Measurements from ENCODE around the gene ZBTB16. TPM values are rescaled to one million over a fixed set of nuclear protein-coding genes. Genes with fewer than 3 reads are reported as not detected.

ZBTB16 gene
- polyA plus RNA-seq, 1 donor from 2014 or later, result 0.45 TPM

- H3K4me3 ChIP-seq (ENCODE audit: low read length), result no peak overlapping the region
- no peaks in the 10 kb centered on the region for H3K36me3 ChIP-seq (ENCODE audit: insufficient read depth, low read length)
- no peaks in the 10 kb centered on the region for H3K79me2 ChIP-seq (replicated peaks; ENCODE audit: insufficient read depth, low read length)
- H2AFZ ChIP-seq (ENCODE audit: low read depth, low read length), result no peak overlapping the region
- H3F3A ChIP-seq (ENCODE audit: insufficient read depth, low read length, poor library complexity, severe bottlenecking), result no peaks in the 10 kb centered on the region
- H3K9me3 ChIP-seq (ENCODE audit: low read length), result no peaks in the 10 kb centered on the region
- TF ChIP-seq EP300 (conservative IDR thresholded peaks at IDR 0.05; ENCODE audit: poor library complexity, severe bottlenecking), result no peak
- TF ChIP-seq EZH2 (IDR thresholded peaks at IDR 0.05; ENCODE audit: borderline replicate concordance, insufficient read depth, low read length, poor library complexity, severe bottlenecking), result no peak
- no peak for TF ChIP-seq REST (IDR thresholded peaks at IDR 0.05; ENCODE audit: borderline replicate concordance)
- TF ChIP-seq POLR2AphosphoS5 (IDR thresholded peaks at IDR 0.05), result no peak
- TF ChIP-seq CTCF (IDR thresholded peaks at IDR 0.05; ENCODE audit: poor library complexity, severe bottlenecking), result no peak
- TF ChIP-seq MXI1 (conservative IDR thresholded peaks at IDR 0.05; ENCODE audit: poor library complexity, severe bottlenecking), result no peak
- no peak for TF ChIP-seq TAF1 (IDR thresholded peaks at IDR 0.05; ENCODE audit: low read depth)
- no peak for TF ChIP-seq RAD21 (conservative IDR thresholded peaks at IDR 0.05)
- TF ChIP-seq SMC3 (conservative IDR thresholded peaks at IDR 0.05; ENCODE audit: poor library complexity), result no peak
- H4K20me1 ChIP-seq (ENCODE audit: insufficient read depth), result no peaks in the 10 kb centered on the region
- H3K27ac ChIP-seq (ENCODE audit: low read length), result no peak overlapping the region
- no peak overlapping the region for H3K4me2 ChIP-seq (ENCODE audit: low read length)
- H3K9ac ChIP-seq (ENCODE audit: low read length), result no peak overlapping the region
- H3K27me3 ChIP-seq (ENCODE audit: insufficient read depth, low read depth, low read length), result no peaks in the 10 kb centered on the region
- H3K9me2 ChIP-seq (ENCODE audit: insufficient read depth, low read length), result no peaks in the 10 kb centered on the region
Observed at GRCh38 chr11:114027391-114027790, 32.1 kb upstream of the ZBTB16 start.

- no peaks in the 10 kb centered on the region for H3K36me3 ChIP-seq (ENCODE audit: insufficient read depth, low read length)
- no peak overlapping the region for H3K27ac ChIP-seq (ENCODE audit: low read length)
- no peak for TF ChIP-seq MXI1 (conservative IDR thresholded peaks at IDR 0.05; ENCODE audit: poor library complexity, severe bottlenecking)
- no peak overlapping the region for H3K4me3 ChIP-seq (ENCODE audit: low read length)
- H3K4me2 ChIP-seq (ENCODE audit: low read length), result no peak overlapping the region
- H3K9me3 ChIP-seq (ENCODE audit: low read length), result no peaks in the 10 kb centered on the region
- H3F3A ChIP-seq (ENCODE audit: insufficient read depth, low read length, poor library complexity, severe bottlenecking), result no peaks in the 10 kb centered on the region
- H3K27me3 ChIP-seq (ENCODE audit: insufficient read depth, low read depth, low read length), result no peaks in the 10 kb centered on the region
- H3K9ac ChIP-seq (ENCODE audit: low read length), result no peak overlapping the region
- no peaks in the 10 kb centered on the region for H3K79me2 ChIP-seq (replicated peaks; ENCODE audit: insufficient read depth, low read length)
- H2AFZ ChIP-seq (ENCODE audit: low read depth, low read length), result no peak overlapping the region
- no peaks in the 10 kb centered on the region for H3K9me2 ChIP-seq (ENCODE audit: insufficient read depth, low read length)
- no peaks in the 10 kb centered on the region for H4K20me1 ChIP-seq (ENCODE audit: insufficient read depth)
Observed at GRCh38 chr11:114027926-114028325, 31.6 kb upstream of the ZBTB16 start.
